Measurements from ENCODE around the gene CAMK2D. TPM values are rescaled to one million over a fixed set of nuclear protein-coding genes. Genes with fewer than 3 reads are reported as not detected.
"Not testable (repeated sequence)": the region's sequence is repeated elsewhere in the genome, so short reads cannot be mapped to it uniquely, and the experiment has no call there.

The CAMK2D gene
- total RNA-seq, 1 donor from 2014 or later = 147 TPM

GRCh38 chr4:113694008-113694407 is 67.5 kb downstream of the CAMK2D start:
- H3K27me3 ChIP-seq (ENCODE audit: control insufficient read depth in 3 of 3, insufficient read depth in 3 of 3, low read length in 3 of 3) = no peaks in the 10 kb centered on the region
- no peak overlapping the region for H3K9ac ChIP-seq (ENCODE audit: low read depth in 1 of 3, low read length in 3 of 3)
- peaks cover 4 to 18% (median 4%) of the 10 kb centered on the region in 3 donors for H3K4me1 ChIP-seq (ENCODE audit: control insufficient read depth in 3 of 3, insufficient read depth in 3 of 3, low read length in 3 of 3)
- H3K27ac ChIP-seq (ENCODE audit: low read depth, low read length) = no peak overlapping the region
- H3K4me3 ChIP-seq (ENCODE audit: low read length in 3 of 3) = no peak overlapping the region
- H3K36me3 ChIP-seq (ENCODE audit: control insufficient read depth in 3 of 3, insufficient read depth in 3 of 3, low read length in 3 of 3) = no peaks in the 10 kb centered on the region
- no peaks in the 10 kb centered on the region for H3K9me3 ChIP-seq (ENCODE audit: control insufficient read depth in 3 of 3, low read length in 3 of 3)

- no peaks in the 10 kb centered on the region for H3K27me3 ChIP-seq (ENCODE audit: control insufficient read depth in 3 of 3, insufficient read depth in 3 of 3, low read length in 3 of 3)
- H3K4me1 ChIP-seq (ENCODE audit: control insufficient read depth in 3 of 3, insufficient read depth in 3 of 3, low read length in 3 of 3) = peaks cover 4 to 18% (median 4%) of the 10 kb centered on the region in 3 donors
- no peaks in the 10 kb centered on the region for H3K9me3 ChIP-seq (ENCODE audit: control insufficient read depth in 3 of 3, low read length in 3 of 3)
- no peaks in the 10 kb centered on the region for H3K36me3 ChIP-seq (ENCODE audit: control insufficient read depth in 3 of 3, insufficient read depth in 3 of 3, low read length in 3 of 3)
- H3K9ac ChIP-seq (ENCODE audit: low read depth in 1 of 3, low read length in 3 of 3) = no peak overlapping the region
- H3K27ac ChIP-seq (ENCODE audit: low read depth, low read length) = no peak overlapping the region
- H3K4me3 ChIP-seq (ENCODE audit: low read length in 3 of 3) = peak overlapping the region in 1 of 3 donors; percentile 25
These were observed 68.6 kb downstream of the CAMK2D start for GRCh38 chr4:113692809-113693411.

GRCh38 chr4:113691676-113692075 is 69.9 kb downstream of the CAMK2D start:
- Histone ChIP-seq H3K9ac (ENCODE audit: low read depth in 1 of 3, low read length in 3 of 3) (no peak overlapping the region), H3K27ac (ENCODE audit: low read depth, low read length) (no peak overlapping the region), H3K9me3 (ENCODE audit: control insufficient read depth in 3 of 3, low read length in 3 of 3) (no peaks in the 10 kb centered on the region), H3K4me3 (ENCODE audit: low read length in 3 of 3) (no peak overlapping the region), H3K4me1 (ENCODE audit: control insufficient read depth in 3 of 3, insufficient read depth in 3 of 3, low read length in 3 of 3) (peaks cover 4 to 24% (median 8%) of the 10 kb centered on the region in 3 donors), H3K36me3 (ENCODE audit: control insufficient read depth in 3 of 3, insufficient read depth in 3 of 3, low read length in 3 of 3) (no peaks in the 10 kb centered on the region), H3K27me3 (ENCODE audit: control insufficient read depth in 3 of 3, insufficient read depth in 3 of 3, low read length in 3 of 3) (no peaks in the 10 kb centered on the region)

- peaks cover 5 to 19% (median 10%) of the 10 kb centered on the region in 3 donors for H3K4me1 ChIP-seq (ENCODE audit: control insufficient read depth in 3 of 3, insufficient read depth in 3 of 3, low read length in 3 of 3)
- no peak overlapping the region for H3K4me3 ChIP-seq (ENCODE audit: low read length in 3 of 3)
- H3K27ac ChIP-seq (ENCODE audit: low read depth, low read length) = no peak overlapping the region
- no peaks in the 10 kb centered on the region for H3K27me3 ChIP-seq (ENCODE audit: control insufficient read depth in 3 of 3, insufficient read depth in 3 of 3, low read length in 3 of 3)
- no peaks in the 10 kb centered on the region for H3K9me3 ChIP-seq (ENCODE audit: control insufficient read depth in 3 of 3, low read length in 3 of 3)
- no peaks in the 10 kb centered on the region for H3K36me3 ChIP-seq (ENCODE audit: control insufficient read depth in 3 of 3, insufficient read depth in 3 of 3, low read length in 3 of 3)
- no peak overlapping the region for H3K9ac ChIP-seq (ENCODE audit: low read depth in 1 of 3, low read length in 3 of 3)
These were observed 72.1 kb downstream of the CAMK2D start for GRCh38 chr4:113689394-113689793.

GRCh38 chr4:113687067-113687718 is 74.3 kb downstream of the CAMK2D start:
- Histone ChIP-seq H3K9ac (ENCODE audit: low read depth in 1 of 3, low read length in 3 of 3) (no peak overlapping the region), H3K9me3 (ENCODE audit: control insufficient read depth in 3 of 3, low read length in 3 of 3) (no peaks in the 10 kb centered on the region), H3K27me3 (ENCODE audit: control insufficient read depth in 3 of 3, insufficient read depth in 3 of 3, low read length in 3 of 3) (no peaks in the 10 kb centered on the region), H3K4me1 (ENCODE audit: control insufficient read depth in 3 of 3, insufficient read depth in 3 of 3, low read length in 3 of 3) (peaks cover 16 to 28% (median 19%) of the 10 kb centered on the region in 3 donors), H3K36me3 (ENCODE audit: control insufficient read depth in 3 of 3, insufficient read depth in 3 of 3, low read length in 3 of 3) (no peaks in the 10 kb centered on the region), H3K27ac (ENCODE audit: low read depth, low read length) (no peak overlapping the region), H3K4me3 (ENCODE audit: low read length in 3 of 3) (no peak overlapping the region)

GRCh38 chr4:113685157-113685556 is 76.4 kb downstream of the CAMK2D start:
- not testable (repeated sequence) for H3K27me3 ChIP-seq (ENCODE audit: control insufficient read depth in 3 of 3, insufficient read depth in 3 of 3, low read length in 3 of 3); H3K9me3 ChIP-seq (ENCODE audit: control insufficient read depth in 3 of 3, low read length in 3 of 3); H3K4me3 ChIP-seq (ENCODE audit: low read length in 3 of 3); H3K36me3 ChIP-seq (ENCODE audit: control insufficient read depth in 3 of 3, insufficient read depth in 3 of 3, low read length in 3 of 3); H3K9ac ChIP-seq (ENCODE audit: low read depth in 1 of 3, low read length in 3 of 3)
- H3K4me1 ChIP-seq (ENCODE audit: control insufficient read depth in 3 of 3, insufficient read depth in 3 of 3, low read length in 3 of 3) = peaks cover 16 to 28% (median 19%) of the 10 kb centered on the region in 3 donors
- peak overlapping the region; percentile 85 for H3K27ac ChIP-seq (ENCODE audit: low read depth, low read length)

- Histone ChIP-seq H3K4me1 (ENCODE audit: control insufficient read depth in 3 of 3, insufficient read depth in 3 of 3, low read length in 3 of 3) (peaks cover 16 to 28% (median 19%) of the 10 kb centered on the region in 3 donors), H3K9ac (ENCODE audit: low read depth in 1 of 3, low read length in 3 of 3) (peak overlapping the region in 2 of 3 donors; percentile 7 to 42), H3K27ac (ENCODE audit: low read depth, low read length) (peak overlapping the region; percentile 85), H3K4me3 (ENCODE audit: low read length in 3 of 3) (no peak overlapping the region), H3K27me3 (ENCODE audit: control insufficient read depth in 3 of 3, insufficient read depth in 3 of 3, low read length in 3 of 3) (no peaks in the 10 kb centered on the region), H3K36me3 (ENCODE audit: control insufficient read depth in 3 of 3, insufficient read depth in 3 of 3, low read length in 3 of 3) (no peaks in the 10 kb centered on the region), H3K9me3 (ENCODE audit: control insufficient read depth in 3 of 3, low read length in 3 of 3) (no peaks in the 10 kb centered on the region)
These were observed 76.9 kb downstream of the CAMK2D start for GRCh38 chr4:113684534-113685091.

- Histone ChIP-seq H3K9ac (ENCODE audit: low read depth in 1 of 3, low read length in 3 of 3) (no peak overlapping the region), H3K27ac (ENCODE audit: low read depth, low read length) (peak overlapping the region; percentile 85), H3K4me3 (ENCODE audit: low read length in 3 of 3) (no peak overlapping the region), H3K4me1 (ENCODE audit: control insufficient read depth in 3 of 3, insufficient read depth in 3 of 3, low read length in 3 of 3) (peaks cover 18 to 28% (median 19%) of the 10 kb centered on the region in 3 donors), H3K36me3 (ENCODE audit: control insufficient read depth in 3 of 3, insufficient read depth in 3 of 3, low read length in 3 of 3) (no peaks in the 10 kb centered on the region), H3K27me3 (ENCODE audit: control insufficient read depth in 3 of 3, insufficient read depth in 3 of 3, low read length in 3 of 3) (no peaks in the 10 kb centered on the region), H3K9me3 (ENCODE audit: control insufficient read depth in 3 of 3, low read length in 3 of 3) (no peaks in the 10 kb centered on the region)
These were observed 78.6 kb downstream of the CAMK2D start for GRCh38 chr4:113682730-113683537.

- Histone ChIP-seq H3K9me3 (ENCODE audit: control insufficient read depth in 3 of 3, low read length in 3 of 3) (no peaks in the 10 kb centered on the region), H3K27ac (ENCODE audit: low read depth, low read length) (no peak overlapping the region), H3K4me3 (ENCODE audit: low read length in 3 of 3) (no peak overlapping the region), H3K9ac (ENCODE audit: low read depth in 1 of 3, low read length in 3 of 3) (no peak overlapping the region), H3K27me3 (ENCODE audit: control insufficient read depth in 3 of 3, insufficient read depth in 3 of 3, low read length in 3 of 3) (no peaks in the 10 kb centered on the region), H3K36me3 (ENCODE audit: control insufficient read depth in 3 of 3, insufficient read depth in 3 of 3, low read length in 3 of 3) (no peaks in the 10 kb centered on the region), H3K4me1 (ENCODE audit: control insufficient read depth in 3 of 3, insufficient read depth in 3 of 3, low read length in 3 of 3) (peaks cover 9 to 33% (median 30%) of the 10 kb centered on the region in 3 donors)
These were observed 82.9 kb downstream of the CAMK2D start for GRCh38 chr4:113678641-113679040.
